Fibroblast of skin of left quadriceps (primary cell): Measurements from ENCODE around the gene WNT16.
"Not testable (repeated sequence)": the region's sequence is repeated elsewhere in the genome, so short reads cannot be mapped to it uniquely, and the experiment has no call there.

Source experiments
- DNase-seq, 2 experiments: peaks; one replicate each; pipeline ENCODE4 v3.0.0-alpha.2; 2013; ENCODE audit warnings: low read depth in 2 of 2

Gene WNT16

GRCh38 chr7:121306565-121306964 lies 22.2 kb upstream of the WNT16 start:
- DNase-seq = no peak

GRCh38 chr7:121307021-121307574 lies 21.7 kb upstream of the WNT16 start:
- no peak for DNase-seq

- DNase-seq = no peak
Observed at GRCh38 chr7:121313220-121313792, 15.5 kb upstream of the WNT16 start.

- peak; percentile 59 to 64 for DNase-seq
Observed at GRCh38 chr7:121313793-121314676, 14.8 kb upstream of the WNT16 start.

GRCh38 chr7:121315170-121315569 lies 13.6 kb upstream of the WNT16 start:
- not testable (repeated sequence) for DNase-seq

- DNase-seq = no peak
Observed at GRCh38 chr7:121322460-121322859, 6.3 kb upstream of the WNT16 start.

GRCh38 chr7:121323515-121324302 lies 5.1 kb upstream of the WNT16 start:
- DNase-seq = no peak

GRCh38 chr7:121327671-121328070 lies 1.1 kb upstream of the WNT16 start:
- no peak for DNase-seq

- no peak for DNase-seq
Observed at GRCh38 chr7:121329191-121330052, 622 bp downstream of the WNT16 start.

GRCh38 chr7:121330053-121330833 lies 1.4 kb downstream of the WNT16 start:
- no peak for DNase-seq

- DNase-seq = no peak
Observed at GRCh38 chr7:121331048-121331447, 2.2 kb downstream of the WNT16 start.

- DNase-seq = no peak
Observed at GRCh38 chr7:121331574-121331973, 2.8 kb downstream of the WNT16 start.

- DNase-seq = no peak
Observed at GRCh38 chr7:121334376-121334775, 5.6 kb downstream of the WNT16 start.

- DNase-seq = peak; percentile 71 to 75
Observed at GRCh38 chr7:121334875-121335648, 6.3 kb downstream of the WNT16 start.

- no peak for DNase-seq
Observed at GRCh38 chr7:121336579-121336978, 7.8 kb downstream of the WNT16 start.

- DNase-seq = no peak
Observed at GRCh38 chr7:121337398-121337797, 8.6 kb downstream of the WNT16 start.

GRCh38 chr7:121339082-121339481 lies 10.3 kb downstream of the WNT16 start:
- DNase-seq = no peak

- no peak for DNase-seq
Observed at GRCh38 chr7:121341933-121342332, 13.1 kb downstream of the WNT16 start.

- DNase-seq = no peak
Observed at GRCh38 chr7:121342631-121343030, 13.8 kb downstream of the WNT16 start.

- no peak for DNase-seq
Observed at GRCh38 chr7:121343302-121343701, 14.5 kb downstream of the WNT16 start.
